IMR-90 (cell line): ENCODE data around the gene RPTOR. TPM values are rescaled to one million over a fixed set of nuclear protein-coding genes. Genes with fewer than 3 reads are reported as not detected.
A peak's percentile ranks its signal among the peaks of the same experiment; 100 is the strongest.

Experiments used
- ATAC-seq: fragments of 200-7000 bp; cut with Tn5 transposase; 2 replicates; pipeline ENCODE4 v1.9.1; 2020; ENCODE audit warnings: low read depth, mild to moderate bottlenecking, moderate library complexity
- BruUV-seq: library from RNA; stranded (reverse); fragments of 400-500 nt; replicated peaks from 2 replicates; lab custom pipeline; 2021; lab: Mats Ljungman, UMichigan
- CTCF ChIA-PET: fragments of 300-600 bp; formaldehyde crosslinking; extraction: SDS; loops from one replicate; lab custom pipeline; 2021; ENCODE audit warnings: antibody characterized with exemption; lab: Yijun Ruan, JAX
- POLR2A ChIA-PET: fragments of 300-600 bp; sonication (Branson Sonifier 250); formaldehyde crosslinking; loops from one replicate; lab custom pipeline; 2022; ENCODE audit warnings: antibody characterized with exemption; ENCODE audit not compliant: unreplicated experiment; lab: Charles Lee
- DNase-seq: peaks from one replicate; pipeline ENCODE4 v3.0.0; 2013
- H2AFZ ChIP-seq: replicated peaks from 2 replicates; pipeline ENCODE3; 2013; ENCODE audit warnings: low read length, mild to moderate bottlenecking; ENCODE audit not compliant: poor library complexity
- H2AK5ac ChIP-seq: 2 replicates; pipeline ENCODE4 v1.6.1; 2013; ENCODE audit warnings: low read depth, low read length, inconsistent platforms
- H2AK9ac ChIP-seq: replicated peaks from 2 replicates; pipeline ENCODE3; 2013; ENCODE audit warnings: mild to moderate bottlenecking, low read depth, low read length, moderate library complexity; ENCODE audit not compliant: poor library complexity
- H2BK120ac ChIP-seq: 2 replicates; pipeline ENCODE4 v1.6.1; 2013; ENCODE audit warnings: low read depth, low read length, inconsistent platforms
- H2BK15ac ChIP-seq: 3 replicates; pipeline ENCODE4 v1.6.1; 2013; ENCODE audit warnings: low read depth, low read length, inconsistent platforms
- H2BK20ac ChIP-seq: 2 replicates; pipeline ENCODE4 v1.6.1; 2013; ENCODE audit warnings: low read depth, mild to moderate bottlenecking, inconsistent platforms, low read length, moderate library complexity
- H2BK5ac ChIP-seq: 2 replicates; pipeline ENCODE4 v1.6.1; 2013; ENCODE audit warnings: mild to moderate bottlenecking, low read depth, low read length, inconsistent platforms; ENCODE audit not compliant: poor library complexity, severe bottlenecking
- H3K14ac ChIP-seq: replicated peaks from 2 replicates; pipeline ENCODE4 v1.6.1; 2013; ENCODE audit warnings: low read depth, low read length, inconsistent platforms
- H3K18ac ChIP-seq: 2 replicates; pipeline ENCODE4 v1.6.1; 2013; ENCODE audit warnings: low read depth, low read length, control low read depth
- H3K23ac ChIP-seq: 2 replicates; pipeline ENCODE4 v1.6.1; 2013; ENCODE audit warnings: low read depth, low read length, inconsistent platforms
- H3K27ac ChIP-seq: 2 replicates; pipeline ENCODE4 v1.5.1; 2013; ENCODE audit warnings: mild to moderate bottlenecking, control low read depth, low read length; ENCODE audit not compliant: insufficient read depth
- H3K27me3 ChIP-seq: 2 replicates; pipeline ENCODE4 v1.6.1; 2013; ENCODE audit warnings: low read length; ENCODE audit not compliant: control insufficient read depth, insufficient read depth
- H3K36me3 ChIP-seq: 2 replicates; pipeline ENCODE4 v1.6.1; 2013; ENCODE audit warnings: low read length, mixed read lengths; ENCODE audit not compliant: control insufficient read depth, insufficient read depth
- H3K4ac ChIP-seq: 2 replicates; pipeline ENCODE4 v1.6.1; 2013; ENCODE audit warnings: low read depth, low read length, inconsistent platforms
- H3K4me1 ChIP-seq: 2 replicates; pipeline ENCODE4 v1.6.1; 2013; ENCODE audit warnings: low read length, mixed read lengths; ENCODE audit not compliant: control insufficient read depth, insufficient read depth
- H3K4me2 ChIP-seq: 2 replicates; pipeline ENCODE4 v1.6.1; 2013; ENCODE audit warnings: low read depth, mild to moderate bottlenecking, control low read depth, low read length, moderate library complexity
- H3K4me3 ChIP-seq: 2 replicates; pipeline ENCODE4 v1.5.1; 2013; ENCODE audit warnings: low read depth, mild to moderate bottlenecking, control low read depth, low read length, moderate library complexity; ENCODE audit not compliant: insufficient read depth
- H3K56ac ChIP-seq: 2 replicates; pipeline ENCODE4 v1.6.1; 2013; ENCODE audit warnings: low read length, inconsistent platforms; ENCODE audit not compliant: insufficient read depth; ENCODE audit errors: extremely low read depth
- H3K79me1 ChIP-seq, 2 experiments: 2 replicates each; pipeline ENCODE4 v1.6.1; 2013; ENCODE audit warnings: low read length in 2 of 2, inconsistent platforms in 1 of 2, low read depth in 1 of 2
- H3K9ac ChIP-seq: 2 replicates; pipeline ENCODE4 v1.6.1; 2013; ENCODE audit warnings: low read depth, low read length, control low read depth
- H3K9me1 ChIP-seq: 2 replicates; pipeline ENCODE4 v1.6.1; 2013; ENCODE audit warnings: low read length, inconsistent platforms; ENCODE audit not compliant: insufficient read depth
- H3K9me3 ChIP-seq: 2 replicates; pipeline ENCODE4 v1.6.1; 2013; ENCODE audit warnings: low read length; ENCODE audit not compliant: control insufficient read depth, insufficient read depth
- H4K20me1 ChIP-seq: 2 replicates; pipeline ENCODE4 v1.6.1; 2013; ENCODE audit warnings: low read length, inconsistent platforms; ENCODE audit not compliant: insufficient read depth
- H4K5ac ChIP-seq: 2 replicates; pipeline ENCODE4 v1.6.1; 2013; ENCODE audit warnings: mild to moderate bottlenecking, low read depth, low read length, control low read depth
- H4K8ac ChIP-seq, 2 experiments: 2 replicates each; pipeline ENCODE4 v1.6.1; 2013; ENCODE audit warnings: low read depth in 2 of 2, low read length in 2 of 2, control low read depth in 1 of 2, inconsistent platforms in 1 of 2
- H4K91ac ChIP-seq: 2 replicates; pipeline ENCODE4 v1.6.1; 2013; ENCODE audit warnings: low read depth, low read length, inconsistent platforms; ENCODE audit not compliant: insufficient read depth
- BHLHE40 ChIP-seq: fragments of 150-350 bp; IDR thresholded peaks from 2 replicates; pipeline ENCODE4 v1.6.1; 2016; ENCODE audit warnings: mild to moderate bottlenecking, low read depth, low read length
- CEBPB ChIP-seq: IDR thresholded peaks from 2 replicates; pipeline ENCODE4 v1.6.1; 2012; ENCODE audit warnings: low read depth, low read length, improper control_type of control experiment
- CHD1 ChIP-seq: IDR thresholded peaks from 2 replicates; pipeline ENCODE4 v1.6.1; 2012; ENCODE audit warnings: low read depth, low read length, improper control_type of control experiment
- CTCF ChIP-seq: conservative IDR thresholded peaks from 2 replicates; pipeline ENCODE4 v1.5.1; 2012; ENCODE audit warnings: mild to moderate bottlenecking, low read depth, low read length, improper control_type of control experiment
- FOS ChIP-seq: fragments of 150-350 bp; IDR thresholded peaks from 2 replicates; pipeline ENCODE4 v1.6.1; 2016; ENCODE audit warnings: low read depth, low read length
- MAFK ChIP-seq: IDR thresholded peaks from 2 replicates; pipeline ENCODE4 v1.6.1; 2012; ENCODE audit warnings: low read depth, low read length, improper control_type of control experiment
- MAZ ChIP-seq: IDR thresholded peaks from 2 replicates; pipeline ENCODE4 v1.6.1; 2012; ENCODE audit warnings: low read depth, mild to moderate bottlenecking, low read length, improper control_type of control experiment, moderate library complexity, borderline replicate concordance
- MXI1 ChIP-seq: IDR thresholded peaks from 2 replicates; pipeline ENCODE4 v1.6.1; 2012; ENCODE audit warnings: low read depth, mild to moderate bottlenecking, low read length, moderate library complexity, borderline replicate concordance
- NFE2L2 ChIP-seq: fragments of 150-350 bp; IDR thresholded peaks from 2 replicates; pipeline ENCODE4 v1.6.1; 2016; ENCODE audit warnings: low read depth, mild to moderate bottlenecking, low read length
- RAD21 ChIP-seq: IDR thresholded peaks from 2 replicates; pipeline ENCODE4 v1.6.1; 2012; ENCODE audit warnings: low read length, improper control_type of control experiment
- RCOR1 ChIP-seq: IDR thresholded peaks from 2 replicates; pipeline ENCODE4 v1.6.1; 2012; ENCODE audit warnings: mild to moderate bottlenecking, low read length, improper control_type of control experiment; ENCODE audit not compliant: insufficient replicate concordance
- RFX5 ChIP-seq: IDR thresholded peaks from 2 replicates; pipeline ENCODE4 v1.8.0; 2012; ENCODE audit warnings: low read depth, mild to moderate bottlenecking, low read length, moderate library complexity
- SMC3 ChIP-seq: fragments of 150-350 bp; IDR thresholded peaks from 2 replicates; pipeline ENCODE4 v1.6.1; 2016; ENCODE audit warnings: low read depth, mild to moderate bottlenecking, antibody characterized with exemption, low read length, moderate library complexity
- USF2 ChIP-seq: fragments of 150-350 bp; IDR thresholded peaks from 2 replicates; pipeline ENCODE4 v1.6.1; 2017; ENCODE audit warnings: mild to moderate bottlenecking, antibody characterized with exemption, low read length, low read depth
- WGBS, 2 experiments: methylation state at CpG; one replicate each; pipeline versions ENCODE4 v1.1.5 to v1.1.7; 2013; ENCODE audit warnings: missing lambda C conversion rate in 2 of 2; ENCODE audit not compliant: insufficient read length in 1 of 2; ENCODE audit errors: extremely low coverage in 2 of 2; 5-methylcytosine and 5-hydroxymethylcytosine counted together
- dilution Hi-C: fragments of 300-500 bp; cut with HindIII; formaldehyde crosslinking; loops from one replicate; pipeline ENCODE4 v1.14.3; 2018; ENCODE audit warnings: low sequenced_read_pairs; ENCODE audit not compliant: unreplicated experiment
- in situ Hi-C: fragments of 300-500 bp; cut with MboI; formaldehyde crosslinking; loops from 3 replicates; pipeline ENCODE4 v1.14.3; 2019; ENCODE audit warnings: low sequenced_read_pairs, inconsistent platforms, mixed read lengths
- intact Hi-C: fragments of 100-400 bp; cut with micrococcal nuclease; formaldehyde crosslinking; loops from 2 replicates; pipeline ENCODE4 v1.10.0; 2022
- polyA plus RNA-seq, 3 experiments: library from polyadenylated mRNA; depleted of rRNA; stranded (reverse); fragments of >200 nt; gene quantifications; 2 replicates each; pipeline ENCODE4 v1.2.3, GENCODE V29; 2012; ENCODE audit warnings: low replicate concordance in 1 of 3
- total RNA-seq: library from RNA; depleted of rRNA; stranded (reverse); fragments of >200 nt; gene quantifications from 2 replicates; pipeline ENCODE4 v1.2.3, GENCODE V29; 2012

RPTOR gene
- total and polyA plus RNA-seq, 2 of the 4 experiments (the other 2 are of a cell fraction) = 10.8 to 14.7 TPM

GRCh38 chr17:80780381-80781198 lies 236.0 kb downstream of the RPTOR start:
- no peak overlapping the region for H3K4me3 ChIP-seq
- TF ChIP-seq USF2 (no peak), CHD1 (no peak), CTCF (no peak), RFX5 (no peak), MAFK (no peak), FOS (no peak), CEBPB (no peak), MAZ (0 out of 2 replicates have a peak, but pooled peaks have one; percentile 2), RCOR1 (no peak), BHLHE40 (no peak), SMC3 (peak; percentile 4; the same call in 1 of the 2 replicates), RAD21 (no peak), NFE2L2 (no peak), MXI1 (no peak)

More at GRCh38 chr17:80780381-80781198, 236.0 kb downstream of the RPTOR start:
- H3K23ac ChIP-seq = peak overlapping the region; percentile 57
- no TSS peak for BruUV-seq
- ChIA-PET CTCF (no interaction called here), POLR2A (no interaction called here)
- peak overlapping the region; percentile 71 for H3K4ac ChIP-seq
- H4K8ac ChIP-seq = peak overlapping the region; percentile 21 to 94
- no peaks in the 10 kb centered on the region for H4K20me1 ChIP-seq
- peak overlapping the region; percentile 83 for H2BK5ac ChIP-seq
- DNase-seq = peak; percentile 74
- peak overlapping the region; percentile 11 for H3K4me2 ChIP-seq
- peak overlapping the region; percentile 74 for H2AFZ ChIP-seq
- ATAC-seq = peak; percentile 48
- peak overlapping the region; percentile 77 for H4K91ac ChIP-seq
- 63% methylated on average over 5 of the region's 19 CpGs; no CpG with 5 or more reads in 1 of the 2 experiments for WGBS, 2 experiments
- peak overlapping the region; percentile 64 for H3K18ac ChIP-seq
- H3K9me1 ChIP-seq = peaks cover 30% of the 10 kb centered on the region
- peak overlapping the region; percentile 70 for H3K27ac ChIP-seq
- H2AK9ac ChIP-seq = peak overlapping the region; percentile 93
- no peaks in the 10 kb centered on the region for H3K27me3 ChIP-seq
- H3K4me1 ChIP-seq = peaks cover 29% of the 10 kb centered on the region
- peaks cover 4% of the 10 kb centered on the region for H3K36me3 ChIP-seq
- peak overlapping the region; percentile 69 for H2BK15ac ChIP-seq
- dilution Hi-C loops (no loop called here), in situ Hi-C loops (no loop called here), intact Hi-C loops (no loop called here)
- peaks cover 15 to 78% of the 10 kb centered on the region in 2 experiments; a peak in 3 of 4 replicates for H3K79me1 ChIP-seq
- H3K9ac ChIP-seq = peak overlapping the region; percentile 7; the same call in 1 of the 2 replicates
- peak overlapping the region; percentile 40; the same call in 1 of the 2 replicates for H3K56ac ChIP-seq
- H4K5ac ChIP-seq = peak overlapping the region; percentile 85
- H3K9me3 ChIP-seq = no peaks in the 10 kb centered on the region
- H2BK120ac ChIP-seq = peak overlapping the region; percentile 87
- peak overlapping the region; percentile 82 for H2BK20ac ChIP-seq
- peak overlapping the region; percentile 94 for H2AK5ac ChIP-seq
- peak overlapping the region; percentile 68 for H3K14ac ChIP-seq
